ENCODE results near the gene CAMTA1. TPM values are rescaled to one million over a fixed set of nuclear protein-coding genes. Genes with fewer than 3 reads are reported as not detected.

CAMTA1 gene
- total and polyA plus RNA-seq, 8 donors = 42.8 to 213 (median 118) TPM

DNA sequence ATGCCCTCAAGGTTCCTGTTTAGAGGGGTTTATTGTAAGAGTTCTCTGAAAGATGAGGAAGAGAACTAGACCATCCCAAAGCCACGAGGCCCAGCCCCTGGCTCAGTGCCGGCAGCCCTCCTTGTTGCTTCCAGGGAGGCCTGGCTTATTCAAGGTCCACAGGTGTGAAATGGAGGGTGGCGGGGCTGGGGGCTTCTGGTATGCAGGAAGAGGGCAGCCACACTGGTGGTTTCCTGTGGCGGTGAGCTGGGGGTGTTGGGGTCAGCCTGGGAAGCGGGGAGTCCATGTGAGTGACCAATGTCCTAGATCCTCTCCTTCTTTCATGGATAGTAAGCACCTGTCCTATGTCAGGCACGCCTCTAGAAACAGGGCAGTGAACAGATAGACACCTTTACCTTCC, 138.2 kb downstream of the CAMTA1 start:
- no peak for DNase-seq
- WGBS, 5 donors = 68 to 85% (median 78%) methylated on average over 6 of the region's 6 CpGs

DNA sequence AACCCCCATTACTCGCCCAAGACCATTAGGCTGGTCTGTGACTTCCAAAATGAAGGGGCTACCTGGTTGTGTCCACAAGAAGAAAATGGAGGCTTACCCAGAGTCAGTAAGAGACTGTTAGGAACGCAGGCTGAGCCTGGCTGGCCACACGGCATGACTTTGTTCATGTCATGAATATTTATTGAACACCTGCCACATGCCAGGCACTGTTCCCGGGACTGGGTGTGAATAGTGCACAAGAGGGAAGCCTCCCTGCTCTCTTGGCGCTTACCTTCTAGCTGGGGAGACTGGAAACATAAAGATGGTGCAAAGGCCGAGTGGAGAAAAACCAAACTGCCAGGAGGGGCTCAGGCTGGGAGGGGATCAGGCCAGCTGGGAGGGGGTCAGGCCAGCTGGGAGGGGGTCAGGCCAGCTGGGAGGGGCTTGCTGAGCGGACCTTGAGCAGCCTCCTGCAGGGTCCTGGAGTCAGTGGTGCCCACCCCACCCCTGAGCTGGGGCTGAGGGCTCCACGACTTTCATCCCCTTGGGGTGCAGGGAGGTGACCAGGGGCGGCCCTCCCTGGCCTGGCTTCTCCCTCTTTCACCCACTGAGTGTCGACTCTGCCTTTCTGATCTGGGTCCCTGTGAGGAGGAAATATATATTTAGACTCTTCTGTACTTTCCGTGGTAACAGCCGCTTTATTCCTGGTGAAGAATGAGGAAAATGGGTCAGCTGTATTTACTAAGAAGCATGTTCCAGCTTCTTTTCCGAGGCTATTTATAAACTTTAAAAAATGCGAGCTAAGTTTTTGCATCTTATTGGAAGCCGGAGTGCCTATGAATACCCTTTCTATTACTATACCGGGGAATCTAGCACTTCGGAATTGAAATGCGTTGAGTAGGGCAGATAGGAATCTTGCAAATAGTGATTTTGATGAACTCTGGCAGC, 139.0 kb downstream of the CAMTA1 start:
- Histone ChIP-seq H3K4me1 (peaks cover 0 to 24% (median 9%) of the 10 kb centered on the region in 4 donors), H3K27ac (peak overlapping the region in 1 of 5 donors; percentile 38), H3K27me3 (peaks cover 0 to 5% (median 0%) of the 10 kb centered on the region in 3 donors), H3K36me3 (no peaks in the 10 kb centered on the region), H3K4me3 (no peak overlapping the region), H3K9me3 (peaks cover 0 to 7% (median 0%) of the 10 kb centered on the region in 4 donors)
- DNase-seq = peak in 1 of 2 donors; percentile 21
- 62 to 77% (median 68%) methylated on average over 18 of the region's 18 CpGs for WGBS, 5 donors
- intact Hi-C loops (cut with DNase I; ENCODE audit: low total_unique reads) = no loop called here
- TF ChIP-seq POLR2AphosphoS5 (IDR thresholded peaks at IDR 0.05) (no peak), EP300 (IDR thresholded peaks at IDR 0.05) (no peak), POLR2A (IDR thresholded peaks at IDR 0.05) (no peak)
- TF ChIP-seq, protein P1, sequence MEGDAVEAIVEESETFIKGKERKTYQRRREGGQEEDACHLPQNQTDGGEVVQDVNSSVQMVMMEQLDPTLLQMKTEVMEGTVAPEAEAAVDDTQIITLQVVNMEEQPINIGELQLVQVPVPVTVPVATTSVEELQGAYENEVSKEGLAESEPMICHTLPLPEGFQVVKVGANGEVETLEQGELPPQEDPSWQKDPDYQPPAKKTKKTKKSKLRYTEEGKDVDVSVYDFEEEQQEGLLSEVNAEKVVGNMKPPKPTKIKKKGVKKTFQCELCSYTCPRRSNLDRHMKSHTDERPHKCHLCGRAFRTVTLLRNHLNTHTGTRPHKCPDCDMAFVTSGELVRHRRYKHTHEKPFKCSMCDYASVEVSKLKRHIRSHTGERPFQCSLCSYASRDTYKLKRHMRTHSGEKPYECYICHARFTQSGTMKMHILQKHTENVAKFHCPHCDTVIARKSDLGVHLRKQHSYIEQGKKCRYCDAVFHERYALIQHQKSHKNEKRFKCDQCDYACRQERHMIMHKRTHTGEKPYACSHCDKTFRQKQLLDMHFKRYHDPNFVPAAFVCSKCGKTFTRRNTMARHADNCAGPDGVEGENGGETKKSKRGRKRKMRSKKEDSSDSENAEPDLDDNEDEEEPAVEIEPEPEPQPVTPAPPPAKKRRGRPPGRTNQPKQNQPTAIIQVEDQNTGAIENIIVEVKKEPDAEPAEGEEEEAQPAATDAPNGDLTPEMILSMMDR (IDR thresholded peaks at IDR 0.05) = no peak

More for the DNA sequence above, 138.2 kb downstream of the CAMTA1 start:
- H3K27ac ChIP-seq = peak overlapping the region in 1 of 5 donors; percentile 38
- H3K4me3 ChIP-seq = no peak overlapping the region
- H3K27me3 ChIP-seq = peaks cover 0 to 1% (median 0%) of the 10 kb centered on the region in 3 donors
- H3K9me3 ChIP-seq = peaks cover 0 to 7% (median 0%) of the 10 kb centered on the region in 4 donors
- intact Hi-C loops (cut with DNase I; ENCODE audit: low total_unique reads) = no loop called here
- H3K36me3 ChIP-seq = no peaks in the 10 kb centered on the region
- TF ChIP-seq EP300 (IDR thresholded peaks at IDR 0.05) = no peak
- TF ChIP-seq, protein P1 (IDR thresholded peaks at IDR 0.05) = no peak
- no peak for TF ChIP-seq POLR2AphosphoS5 (IDR thresholded peaks at IDR 0.05)
- TF ChIP-seq POLR2A (IDR thresholded peaks at IDR 0.05) = no peak
- H3K4me1 ChIP-seq = peaks cover 0 to 24% (median 9%) of the 10 kb centered on the region in 4 donors

DNA sequence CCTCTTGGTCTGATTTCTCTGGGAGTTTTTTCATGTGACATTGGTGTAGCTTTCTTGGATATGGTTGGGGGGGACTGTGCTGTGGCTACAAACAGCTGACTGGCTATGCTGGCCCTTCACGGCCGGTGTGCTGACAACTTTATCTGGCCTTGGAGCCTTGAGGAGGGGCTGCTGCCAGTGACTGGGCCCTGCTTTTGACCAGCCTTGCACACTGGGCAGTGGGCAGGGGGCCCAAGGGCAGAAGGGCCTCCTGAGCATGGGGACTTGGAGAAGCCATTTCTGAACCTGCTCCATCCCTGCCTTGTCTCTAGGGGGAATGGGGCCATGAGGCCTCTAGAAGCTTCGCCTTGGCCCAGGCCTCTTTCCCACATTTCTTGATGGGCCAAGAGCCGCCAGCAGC, 139.6 kb downstream of the CAMTA1 start:
- no peaks in the 10 kb centered on the region for H3K36me3 ChIP-seq
- no peak for DNase-seq
- no peak overlapping the region for H3K4me3 ChIP-seq
- H3K27me3 ChIP-seq = peaks cover 0 to 5% (median 0%) of the 10 kb centered on the region in 3 donors
- intact Hi-C loops (cut with DNase I; ENCODE audit: low total_unique reads) = no loop called here
- H3K4me1 ChIP-seq = peaks cover 0 to 24% (median 9%) of the 10 kb centered on the region in 4 donors
- peaks cover 0 to 7% (median 0%) of the 10 kb centered on the region in 4 donors for H3K9me3 ChIP-seq
- no peak for TF ChIP-seq EP300 (IDR thresholded peaks at IDR 0.05)
- no peak for TF ChIP-seq POLR2AphosphoS5 (IDR thresholded peaks at IDR 0.05)
- TF ChIP-seq, protein P1 (IDR thresholded peaks at IDR 0.05) = no peak
- TF ChIP-seq POLR2A (IDR thresholded peaks at IDR 0.05) = no peak
- 62 to 86% (median 77%) methylated on average over 4 of the region's 4 CpGs for WGBS, 5 donors
- H3K27ac ChIP-seq = no peak overlapping the region

DNA sequence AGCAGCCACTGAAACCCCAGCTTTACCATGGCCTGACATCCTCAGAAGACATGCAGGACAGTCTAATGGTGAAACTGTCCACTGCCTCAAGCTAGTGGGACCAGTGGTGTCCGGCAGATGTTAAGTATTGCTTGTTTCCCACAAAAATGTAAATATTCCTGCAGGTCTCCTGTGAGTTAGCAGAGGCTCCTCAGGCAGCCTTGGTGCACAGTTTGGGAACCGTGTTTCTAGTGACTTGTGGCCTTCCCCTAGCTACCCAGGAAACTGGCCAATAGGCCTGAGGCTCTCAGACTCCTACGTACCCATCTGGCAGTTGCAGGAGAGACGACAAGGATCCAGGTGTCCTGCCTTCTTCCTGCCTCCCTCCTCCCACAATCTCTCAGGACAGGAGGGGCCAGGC, 142.4 kb downstream of the CAMTA1 start:
- Histone ChIP-seq H3K4me1 (peaks cover 0 to 16% (median 6%) of the 10 kb centered on the region in 4 donors), H3K36me3 (no peaks in the 10 kb centered on the region), H3K9me3 (no peaks in the 10 kb centered on the region), H3K27ac (no peak overlapping the region), H3K27me3 (peaks cover 0 to 11% (median 5%) of the 10 kb centered on the region in 3 donors), H3K4me3 (no peak overlapping the region)
- no peak for TF ChIP-seq POLR2A (IDR thresholded peaks at IDR 0.05)
- TF ChIP-seq, protein P1 (IDR thresholded peaks at IDR 0.05) = no peak
- TF ChIP-seq POLR2AphosphoS5 (IDR thresholded peaks at IDR 0.05) = no peak
- TF ChIP-seq EP300 (IDR thresholded peaks at IDR 0.05) = no peak
- 45 to 64% (median 50%) methylated on average over 4 of the region's 4 CpGs for WGBS, 5 donors
- DNase-seq = no peak
- intact Hi-C loops (cut with DNase I; ENCODE audit: low total_unique reads) = no loop called here

All from stomach (tissue), 9 donors.